GM19239 (cell line): ENCODE results near the gene COQ5.
"Not testable (repeated sequence)": the region's sequence is repeated elsewhere in the genome, so short reads cannot be mapped to it uniquely, and the experiment has no call there.

Experiments
- DNase-seq: peaks from one replicate; pipeline ENCODE4 v3.0.0; 2011; ENCODE audit warnings: low spot score; ENCODE audit not compliant: insufficient read length
- FAIRE-seq: peaks from 2 replicates; lab custom pipeline; 2011; peaks lifted over from hg19 to GRCh38; lab: Jason Lieb, UNC

The COQ5 gene

DNA sequence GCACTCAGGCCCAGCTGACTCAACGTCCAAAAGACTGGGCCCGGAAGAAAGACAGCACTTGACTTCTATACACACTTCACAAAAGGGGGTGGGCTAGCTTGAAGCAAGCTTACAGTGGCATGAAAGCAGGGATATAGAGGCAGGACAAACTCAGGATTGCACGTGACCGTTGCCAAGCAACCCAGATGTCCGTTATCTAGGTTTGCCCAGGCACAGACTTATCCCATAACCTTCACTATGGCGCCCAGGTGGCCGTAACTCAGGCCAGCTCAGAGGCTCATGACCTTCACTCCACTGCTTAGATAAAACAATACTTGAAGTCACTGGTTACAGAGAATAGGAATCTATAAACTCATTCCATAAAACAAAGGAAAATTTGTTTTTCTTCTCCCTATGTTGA lies 41.4 kb downstream of the COQ5 start:
- DNase-seq, FAIRE-seq: not testable (repeated sequence)

DNA sequence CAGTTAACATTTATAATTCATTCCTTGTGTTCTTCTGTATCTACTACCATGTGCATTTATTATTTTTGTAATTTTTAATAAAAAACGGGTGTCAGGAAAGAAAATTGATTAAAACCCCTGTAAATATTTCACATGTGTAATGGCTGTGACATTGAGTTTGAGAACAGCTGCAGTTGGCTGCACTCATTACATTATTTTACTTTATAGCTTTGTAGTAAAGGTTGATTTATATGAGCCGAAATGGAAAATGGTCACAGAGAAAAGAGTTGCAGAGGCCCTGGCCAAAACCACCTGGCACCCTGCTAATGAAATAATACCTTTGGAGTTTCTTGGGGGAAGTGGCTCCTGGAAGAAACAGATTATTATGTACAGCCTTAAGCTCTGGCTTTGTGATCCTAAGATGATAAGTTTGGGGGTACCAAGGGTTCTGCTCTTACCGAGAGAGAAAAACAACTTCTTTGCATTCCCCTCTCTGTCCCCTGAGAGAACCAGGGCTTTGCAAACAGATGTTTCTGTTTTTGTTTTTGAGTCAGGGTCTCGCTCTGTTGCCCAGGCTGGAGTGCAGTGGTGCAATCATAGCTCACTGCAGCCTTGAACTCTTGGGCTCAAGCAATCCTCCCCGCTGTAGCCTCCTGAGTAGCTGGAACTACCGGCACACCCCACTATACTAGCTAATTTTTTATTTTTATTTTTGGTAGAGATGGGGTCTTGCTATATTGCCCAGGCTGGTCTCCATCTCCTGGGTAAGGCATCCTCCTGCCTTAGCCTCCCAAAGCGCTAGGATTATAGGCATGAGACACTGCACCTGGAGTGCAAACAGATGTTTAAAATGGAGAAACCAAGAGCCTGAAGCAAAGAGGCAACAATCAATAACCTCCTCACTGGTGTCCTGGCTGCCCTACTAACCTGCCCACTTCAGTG lies 42.7 kb downstream of the COQ5 start:
- DNase-seq (no peak), FAIRE-seq (no peak)

DNA sequence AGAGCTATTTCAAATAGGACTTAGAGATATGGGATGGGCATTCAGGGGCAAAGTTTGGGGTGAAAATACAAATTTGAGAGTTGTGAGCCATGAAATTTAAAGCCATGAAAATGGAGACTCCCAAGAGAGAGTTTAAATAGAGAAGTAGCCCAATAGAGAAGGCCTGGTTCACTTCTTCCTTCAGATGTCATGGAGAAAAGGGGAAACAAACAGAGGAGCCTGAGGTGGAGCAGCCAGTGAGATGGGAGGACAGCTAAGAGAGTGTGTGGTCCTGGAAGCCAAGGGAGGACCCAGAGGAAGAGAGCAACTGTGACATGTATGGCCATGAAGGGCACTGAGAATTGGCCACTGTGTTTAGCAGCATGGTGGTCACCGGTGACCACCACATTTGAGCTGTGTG lies 45.3 kb downstream of the COQ5 start:
- FAIRE-seq: no peak
- DNase-seq: no peak

DNA sequence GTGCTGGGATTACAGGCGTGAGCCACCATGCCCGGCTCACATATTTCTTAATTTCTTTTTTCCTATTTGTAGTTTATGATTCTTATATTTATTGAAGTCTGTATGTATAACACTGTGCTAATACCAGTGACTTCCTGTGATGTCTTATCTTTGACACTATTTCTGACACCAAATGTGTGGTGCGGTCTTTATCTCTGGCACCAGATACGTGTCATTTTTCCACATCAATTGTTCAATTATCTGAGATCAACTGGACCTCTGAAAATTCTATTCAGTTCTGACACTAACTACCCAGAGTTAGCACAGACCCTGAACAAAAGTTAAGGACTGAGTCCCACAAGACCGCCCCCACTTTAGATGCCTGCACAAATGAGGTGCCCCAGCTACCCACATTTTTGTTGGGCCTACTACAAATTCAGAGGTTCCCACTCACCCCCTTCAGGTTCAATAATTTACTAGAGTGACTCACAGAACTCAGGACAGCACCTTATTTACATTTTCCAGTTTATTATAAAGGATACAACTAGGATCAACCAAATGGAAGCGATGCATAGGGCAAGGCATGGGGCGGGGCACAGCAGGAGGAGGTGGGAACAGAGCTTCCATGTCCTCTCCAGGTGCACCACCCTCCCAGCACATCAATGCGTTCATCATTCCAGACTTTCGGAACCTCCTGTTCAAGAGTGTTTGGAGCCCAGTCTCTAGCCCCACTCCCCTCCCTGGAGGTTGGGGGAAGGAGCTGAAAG lies 47.8 kb downstream of the COQ5 start:
- DNase-seq (no peak), FAIRE-seq (no peak)

- FAIRE-seq (no peak), DNase-seq (no peak)
Observed at GRCh38 chr12:120480211-120480610, 48.7 kb downstream of the COQ5 start.

- FAIRE-seq: no peak
- DNase-seq: no peak
Observed at GRCh38 chr12:120479458-120479857, 49.5 kb downstream of the COQ5 start.

DNA sequence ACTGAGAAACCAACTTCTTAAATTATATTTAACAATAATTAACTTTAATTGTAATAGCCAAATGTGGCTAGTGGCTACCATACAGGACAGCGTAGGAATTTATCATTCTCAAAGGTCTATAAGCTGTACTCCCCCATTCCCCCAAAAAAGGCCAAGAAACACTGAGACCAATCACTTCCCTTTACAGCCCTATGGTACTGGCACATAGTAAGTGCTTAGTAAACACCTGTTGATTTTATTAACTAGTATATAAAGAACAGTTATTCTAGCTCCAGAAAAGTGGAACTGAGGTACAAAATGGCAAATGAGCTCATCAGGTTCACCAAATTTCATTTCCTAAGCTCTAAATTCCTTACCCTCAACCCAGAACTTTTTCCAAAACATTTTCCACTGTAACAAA lies 53.3 kb downstream of the COQ5 start:
- DNase-seq (no peak), FAIRE-seq (no peak)

- DNase-seq (no peak), FAIRE-seq (no peak)
Observed at GRCh38 chr12:120474616-120474960, 54.4 kb downstream of the COQ5 start.

DNA sequence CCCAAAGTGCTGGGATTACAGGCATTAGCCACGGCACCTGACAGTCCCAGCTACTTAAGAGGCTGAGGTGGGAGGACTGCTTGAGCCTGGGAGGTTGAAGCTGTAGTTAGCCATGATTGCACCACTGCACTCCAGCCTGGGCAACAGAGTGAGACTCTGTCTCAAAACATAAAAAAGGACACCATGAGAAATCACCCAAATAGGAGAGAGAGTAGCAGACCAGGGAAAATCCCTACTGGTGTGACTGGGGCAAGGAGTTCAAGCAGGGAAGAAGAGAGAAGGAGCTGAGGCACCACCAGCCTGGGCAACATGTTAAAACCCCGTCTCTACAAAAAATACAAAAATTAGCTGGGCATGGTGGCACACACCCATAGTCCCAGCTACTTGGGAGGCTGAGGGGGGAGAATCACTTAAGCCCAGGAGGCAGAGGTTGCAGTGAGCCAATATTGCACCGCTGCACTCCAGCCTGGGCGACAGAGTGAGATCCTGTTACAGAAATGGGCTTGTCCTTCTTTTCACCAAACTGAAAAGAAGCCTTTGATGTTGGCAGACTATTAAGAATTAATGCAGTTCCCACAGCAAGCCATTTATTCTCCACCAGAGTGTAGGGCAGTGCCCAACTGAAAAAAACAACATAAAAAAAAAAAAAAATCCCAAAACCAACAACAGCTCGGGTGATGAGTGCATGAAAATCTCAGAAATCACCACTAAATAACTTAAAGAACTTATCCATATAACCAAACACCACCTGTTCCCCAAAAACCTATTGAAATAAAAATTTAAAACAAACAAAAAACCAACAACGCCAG lies 54.9 kb downstream of the COQ5 start:
- DNase-seq (no peak), FAIRE-seq (no peak)

DNA sequence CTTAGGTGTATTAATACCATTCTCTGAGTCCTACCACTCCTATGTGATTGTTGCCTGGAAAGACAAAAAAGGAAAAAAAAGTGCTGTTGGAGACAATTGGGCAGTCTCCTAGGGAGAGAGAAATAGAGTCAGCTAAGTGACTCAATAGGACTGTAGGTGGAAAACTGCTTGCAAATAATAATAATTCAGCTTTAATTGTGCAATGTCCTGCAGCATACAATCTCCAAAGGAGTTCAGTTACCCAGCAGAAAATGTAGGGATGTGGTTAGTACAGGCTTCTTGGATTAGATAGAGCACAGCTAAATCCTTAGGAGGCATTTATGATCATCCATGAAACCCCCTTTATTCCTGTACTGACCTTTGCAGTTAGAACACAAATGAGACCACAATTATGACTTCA lies 56.4 kb downstream of the COQ5 start:
- FAIRE-seq: no peak
- no peak for DNase-seq

GRCh38 chr12:120470150-120470784 lies 58.7 kb downstream of the COQ5 start:
- no peak for DNase-seq

DNA sequence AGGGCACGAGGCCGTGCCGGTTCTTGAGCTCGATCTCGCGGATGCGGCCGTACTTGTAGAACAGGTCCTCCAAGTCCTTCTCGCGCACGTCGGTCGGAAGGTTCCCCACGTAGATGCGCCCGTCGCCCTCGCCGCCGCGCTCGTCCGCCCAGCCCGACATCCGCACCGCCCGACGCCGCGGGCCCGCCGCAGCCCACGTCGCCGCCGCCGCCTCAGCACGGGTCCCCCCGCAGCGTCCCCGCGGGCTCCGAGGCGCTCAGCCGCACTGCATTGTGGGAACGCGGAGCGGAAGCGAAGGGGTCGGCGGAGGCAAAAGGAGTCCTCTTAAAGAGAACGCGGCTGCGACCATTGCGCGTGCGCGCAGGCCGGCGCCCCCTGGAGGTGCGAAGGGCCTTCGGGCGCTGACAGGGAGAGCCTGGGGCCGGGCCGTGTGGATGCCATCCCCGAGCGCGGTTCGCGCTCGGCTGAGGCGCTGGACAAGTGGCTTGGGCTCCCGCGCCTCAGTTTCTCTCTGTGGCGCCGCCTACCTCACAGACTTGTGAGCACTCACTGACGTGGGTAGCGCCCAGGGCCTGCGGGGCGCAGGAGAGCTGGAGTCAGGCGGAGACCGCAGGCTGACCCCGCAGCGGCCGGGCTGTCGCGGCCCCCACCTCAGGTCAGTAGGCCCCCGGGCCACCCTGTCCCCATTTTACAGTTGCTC lies 59.4 kb downstream of the COQ5 start, which contains the start of gene SRSF9:
Gene SRSF9, minus strand, starts transcription at position 299 of the 700 bp plus-strand sequence. Its CDS starts 139 bp downstream, at position 160.
- FAIRE-seq (peak; percentile 81), DNase-seq (peak; percentile 99)

More at GRCh38 chr12:120470150-120470784, 58.7 kb downstream of the COQ5 start:
- FAIRE-seq: no peak

DNA sequence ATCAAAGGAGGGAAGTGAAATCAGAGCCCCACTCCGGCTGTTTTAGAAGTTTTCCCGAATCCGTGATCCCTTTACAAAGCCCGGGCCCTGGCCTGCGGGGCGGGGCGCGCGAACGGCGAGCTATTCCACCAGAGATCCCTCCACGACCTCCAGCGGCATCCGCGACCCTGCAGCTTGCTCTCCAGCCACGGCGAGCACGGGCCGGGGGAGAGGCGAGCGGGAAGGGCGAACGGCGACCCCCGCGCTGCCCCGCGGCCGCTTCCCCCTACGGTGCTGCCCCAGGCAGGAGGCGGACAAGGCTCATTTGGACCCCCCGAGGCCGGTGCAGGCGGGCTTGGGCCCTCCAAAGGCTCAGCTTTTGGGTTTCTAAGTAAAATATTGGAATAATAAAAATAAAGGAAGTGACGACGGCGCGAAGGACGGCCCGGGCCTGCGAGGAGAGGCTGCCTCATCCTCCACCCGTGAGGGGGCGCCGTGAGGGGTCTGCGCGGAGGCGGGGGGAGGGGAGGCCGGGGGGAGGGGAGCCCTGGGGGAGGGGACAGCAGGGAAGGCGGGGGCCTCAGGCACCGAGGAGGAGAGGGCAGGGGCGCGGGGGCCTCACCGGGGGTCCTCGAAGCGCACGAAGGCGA lies 60.0 kb downstream of the COQ5 start:
- FAIRE-seq: no peak
- peak; percentile 40 for DNase-seq

GRCh38 chr12:120468325-120468820 lies 60.6 kb downstream of the COQ5 start:
- DNase-seq: peak; percentile 28
- FAIRE-seq: no peak

DNA sequence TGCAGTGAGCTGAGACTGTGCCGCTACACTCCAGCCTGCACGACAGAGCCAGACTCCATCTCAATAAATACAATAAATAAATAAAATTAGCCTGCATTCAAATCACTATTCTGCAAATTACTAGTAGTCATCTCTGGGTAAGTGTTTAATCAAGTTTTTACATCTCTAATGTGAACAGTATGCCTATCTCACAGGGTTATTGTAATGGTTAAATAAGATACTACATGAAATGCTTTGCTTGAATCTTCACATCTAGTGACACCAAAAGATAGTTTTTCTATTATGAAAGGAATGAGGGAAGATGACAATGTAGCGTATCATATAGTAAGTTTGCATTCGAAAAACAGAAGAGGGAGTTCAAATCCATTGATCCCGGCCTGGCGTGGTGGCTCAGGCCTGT lies 61.5 kb downstream of the COQ5 start:
- DNase-seq (no peak), FAIRE-seq (no peak)

DNA sequence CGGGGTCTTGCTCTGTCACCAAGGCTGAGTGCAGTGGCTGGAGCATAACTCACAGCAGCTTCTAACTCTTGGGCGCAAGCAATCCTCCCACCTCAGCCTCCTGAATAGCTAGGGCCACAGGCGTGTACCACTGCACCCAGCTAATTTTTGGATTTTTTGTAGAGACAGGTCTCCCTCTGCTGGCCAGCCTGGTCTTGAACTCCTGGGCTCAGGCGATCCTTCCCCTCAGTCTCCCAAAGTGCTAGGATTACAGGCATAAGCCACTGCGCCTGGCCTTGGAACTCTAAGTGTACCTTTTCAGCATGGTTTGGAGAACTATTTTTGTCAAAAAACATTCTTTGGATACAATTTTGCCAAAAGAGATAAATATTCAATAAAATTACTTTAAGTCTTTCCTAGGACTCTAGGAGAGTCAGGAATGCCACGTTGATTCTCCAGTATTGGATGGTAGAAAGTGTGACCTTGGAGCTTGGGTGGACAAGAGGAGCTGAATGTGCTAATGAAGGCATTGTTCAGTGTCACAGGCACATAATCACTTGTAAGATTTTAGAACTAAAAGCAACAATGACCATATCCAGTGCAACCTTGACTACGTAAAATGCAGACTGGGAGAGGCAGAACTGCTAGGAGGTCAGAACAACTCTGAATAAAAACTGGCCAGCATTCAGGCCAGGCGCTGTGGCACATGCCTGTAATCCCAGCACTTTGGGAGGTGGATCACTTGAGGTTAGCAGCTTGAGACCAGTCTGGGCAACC lies 62.2 kb downstream of the COQ5 start:
- DNase-seq (no peak), FAIRE-seq (no peak)

DNA sequence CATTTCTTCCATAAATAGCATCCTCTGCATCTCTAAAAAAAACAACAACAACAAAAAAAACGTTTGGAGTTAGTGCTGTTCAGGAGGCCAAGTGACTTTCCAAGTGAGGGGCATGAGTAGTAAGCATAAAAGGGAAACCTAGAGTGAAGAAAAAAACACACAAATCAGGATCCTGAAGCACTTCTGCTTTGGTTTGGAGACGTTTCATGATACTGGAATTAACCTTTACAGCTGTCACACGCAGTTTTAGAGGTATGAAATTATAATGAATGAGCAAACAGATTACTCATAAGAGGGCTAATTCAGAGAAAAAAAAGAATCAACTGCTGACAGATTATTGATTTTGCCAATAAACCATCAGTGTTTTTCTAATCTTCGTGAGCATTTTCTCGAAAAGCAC lies 63.2 kb downstream of the COQ5 start:
- FAIRE-seq (no peak), DNase-seq (no peak)

DNA sequence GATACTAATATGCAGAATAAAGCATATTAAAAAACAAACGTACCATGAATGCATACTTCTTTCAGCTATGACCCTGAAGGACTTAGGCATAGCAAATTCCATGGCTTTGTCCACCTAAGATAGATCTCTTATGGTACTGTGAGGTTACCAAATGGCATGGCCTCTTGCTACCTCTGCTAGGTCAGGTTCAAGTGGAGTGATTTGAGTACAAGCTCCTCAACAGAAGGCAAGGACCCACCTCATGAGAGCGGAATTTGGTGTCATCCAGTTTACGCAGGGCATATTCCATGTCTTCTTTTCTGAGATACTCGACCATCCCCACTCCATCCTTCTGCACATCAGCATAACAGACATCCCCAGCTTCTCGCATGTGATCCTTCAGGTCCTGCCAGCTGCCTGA lies 65.2 kb downstream of the COQ5 start:
- FAIRE-seq: no peak
- DNase-seq: no peak
